GM20000 (cell line): ENCODE results near the gene RPL13.
"Not testable (repeated sequence)": the region's sequence is repeated elsewhere in the genome, so short reads cannot be mapped to it uniquely, and the experiment has no call there.

Source experiments
- DNase-seq: peaks from one replicate; pipeline ENCODE4 v3.0.0; 2012; ENCODE audit warnings: low spot score
- TF ChIP-seq, protein P1 (sequence below): IDR thresholded peaks from 2 replicates; pipeline ENCODE4 v1.5.1; 2012; ENCODE audit warnings: mild to moderate bottlenecking, control low read depth; ENCODE audit errors: extremely low read depth, missing control alignments

The RPL13 gene

DNA sequence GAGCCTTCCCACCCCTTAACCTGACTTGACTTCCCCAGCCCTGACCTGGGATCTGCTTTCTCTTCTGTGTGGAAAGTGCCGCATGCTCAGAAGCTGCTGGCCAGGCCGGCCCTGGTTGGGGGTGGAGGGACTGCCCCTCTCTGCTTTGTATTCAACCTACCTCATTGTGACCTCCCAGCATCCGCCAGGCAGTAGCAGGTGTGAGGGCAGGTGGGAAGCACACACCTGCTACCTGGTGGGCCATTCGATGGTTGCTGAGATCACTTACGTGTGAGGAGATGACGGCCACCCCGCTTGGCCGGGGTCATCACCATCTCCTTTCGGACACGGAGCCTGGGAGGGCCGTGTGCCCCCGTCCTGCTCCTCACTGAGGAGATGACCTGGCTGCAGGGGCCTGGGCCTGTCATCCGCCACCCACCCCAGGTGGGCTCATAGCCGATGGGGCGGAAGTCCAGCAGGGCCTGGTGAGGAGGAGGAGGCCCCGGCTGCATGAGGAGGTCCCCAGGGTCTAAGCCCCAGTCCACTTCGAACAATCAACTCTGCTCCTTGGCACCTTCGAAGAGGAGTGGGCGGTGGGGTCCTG, 22.2 kb downstream of the RPL13 start:
- TF ChIP-seq, protein P1, sequence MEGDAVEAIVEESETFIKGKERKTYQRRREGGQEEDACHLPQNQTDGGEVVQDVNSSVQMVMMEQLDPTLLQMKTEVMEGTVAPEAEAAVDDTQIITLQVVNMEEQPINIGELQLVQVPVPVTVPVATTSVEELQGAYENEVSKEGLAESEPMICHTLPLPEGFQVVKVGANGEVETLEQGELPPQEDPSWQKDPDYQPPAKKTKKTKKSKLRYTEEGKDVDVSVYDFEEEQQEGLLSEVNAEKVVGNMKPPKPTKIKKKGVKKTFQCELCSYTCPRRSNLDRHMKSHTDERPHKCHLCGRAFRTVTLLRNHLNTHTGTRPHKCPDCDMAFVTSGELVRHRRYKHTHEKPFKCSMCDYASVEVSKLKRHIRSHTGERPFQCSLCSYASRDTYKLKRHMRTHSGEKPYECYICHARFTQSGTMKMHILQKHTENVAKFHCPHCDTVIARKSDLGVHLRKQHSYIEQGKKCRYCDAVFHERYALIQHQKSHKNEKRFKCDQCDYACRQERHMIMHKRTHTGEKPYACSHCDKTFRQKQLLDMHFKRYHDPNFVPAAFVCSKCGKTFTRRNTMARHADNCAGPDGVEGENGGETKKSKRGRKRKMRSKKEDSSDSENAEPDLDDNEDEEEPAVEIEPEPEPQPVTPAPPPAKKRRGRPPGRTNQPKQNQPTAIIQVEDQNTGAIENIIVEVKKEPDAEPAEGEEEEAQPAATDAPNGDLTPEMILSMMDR: no peak
- no peak for DNase-seq

DNA sequence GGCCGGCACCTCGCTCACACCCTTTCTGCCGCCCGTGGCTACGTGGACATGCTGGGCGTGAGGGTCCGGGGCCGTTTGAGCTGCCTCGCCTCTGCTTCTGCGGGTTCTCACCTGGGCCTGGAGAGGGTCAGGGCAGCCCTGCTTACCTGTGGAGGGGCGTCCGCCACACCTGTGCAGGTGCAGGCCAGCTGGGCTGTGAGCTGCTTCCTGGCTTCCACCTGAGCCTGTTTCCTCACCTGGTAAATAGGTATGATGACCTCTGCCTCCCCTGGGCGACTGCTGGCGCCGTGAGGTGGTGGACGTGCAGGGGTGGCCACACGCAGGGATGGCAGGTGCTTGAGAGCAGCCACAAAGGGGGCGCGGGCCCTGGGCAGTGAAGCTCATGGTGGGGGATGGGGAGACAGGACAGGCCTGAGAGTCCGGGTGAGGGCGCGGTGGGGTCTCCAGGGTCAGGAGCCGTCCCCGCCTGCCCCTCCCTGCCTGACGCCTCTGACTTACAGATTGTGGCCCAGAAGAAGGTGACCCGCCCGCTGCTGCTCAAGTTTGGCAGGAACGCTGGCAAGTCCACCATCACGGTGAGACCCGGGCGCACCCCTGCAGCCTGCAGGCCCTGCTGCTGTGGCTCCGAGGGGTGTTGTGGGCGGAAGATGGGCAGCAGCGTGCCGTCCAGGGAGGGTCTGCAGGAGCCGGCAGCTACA, 22.9 kb downstream of the RPL13 start:
- TF ChIP-seq, protein P1: no peak

DNA sequence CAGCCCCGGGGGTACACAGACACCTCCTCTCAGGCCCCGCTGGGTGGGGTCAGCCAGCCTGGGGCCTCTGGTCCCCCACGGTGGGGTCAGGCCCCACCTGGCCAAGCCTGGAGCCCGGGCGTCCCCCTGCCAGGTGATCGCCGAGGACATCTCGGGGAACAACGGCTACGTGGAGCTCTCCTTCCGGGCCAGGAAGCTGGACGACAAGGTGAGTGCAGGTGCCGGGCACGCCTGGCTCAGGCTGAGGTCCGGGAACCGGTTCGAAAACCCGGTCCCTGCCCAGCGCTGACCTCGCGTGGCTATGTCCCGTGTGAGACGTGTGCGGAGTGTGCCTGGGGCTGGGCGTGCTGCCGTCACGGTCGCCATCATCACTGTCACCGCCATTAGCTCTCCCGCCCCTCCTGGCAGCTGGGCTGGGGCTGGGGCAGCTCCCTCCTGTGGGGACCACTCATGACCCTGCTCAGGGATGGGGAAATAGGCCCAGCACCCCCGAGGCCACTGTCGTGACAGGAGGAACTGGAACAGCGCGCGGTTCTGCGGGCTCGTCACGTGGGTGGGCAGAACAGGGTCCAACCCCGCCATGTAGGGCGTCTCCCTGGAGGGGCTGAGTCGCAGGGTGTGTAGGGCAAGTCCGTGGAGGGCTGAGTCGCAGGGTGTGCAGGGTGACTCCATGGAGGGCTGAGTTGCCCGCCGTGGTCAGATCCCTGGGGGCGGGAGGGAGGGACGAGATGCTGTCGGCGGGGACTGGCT, 23.6 kb downstream of the RPL13 start:
- no peak for DNase-seq
- TF ChIP-seq, protein P1: no peak

More for the DNA sequence above, 22.9 kb downstream of the RPL13 start:
- DNase-seq: no peak

DNA sequence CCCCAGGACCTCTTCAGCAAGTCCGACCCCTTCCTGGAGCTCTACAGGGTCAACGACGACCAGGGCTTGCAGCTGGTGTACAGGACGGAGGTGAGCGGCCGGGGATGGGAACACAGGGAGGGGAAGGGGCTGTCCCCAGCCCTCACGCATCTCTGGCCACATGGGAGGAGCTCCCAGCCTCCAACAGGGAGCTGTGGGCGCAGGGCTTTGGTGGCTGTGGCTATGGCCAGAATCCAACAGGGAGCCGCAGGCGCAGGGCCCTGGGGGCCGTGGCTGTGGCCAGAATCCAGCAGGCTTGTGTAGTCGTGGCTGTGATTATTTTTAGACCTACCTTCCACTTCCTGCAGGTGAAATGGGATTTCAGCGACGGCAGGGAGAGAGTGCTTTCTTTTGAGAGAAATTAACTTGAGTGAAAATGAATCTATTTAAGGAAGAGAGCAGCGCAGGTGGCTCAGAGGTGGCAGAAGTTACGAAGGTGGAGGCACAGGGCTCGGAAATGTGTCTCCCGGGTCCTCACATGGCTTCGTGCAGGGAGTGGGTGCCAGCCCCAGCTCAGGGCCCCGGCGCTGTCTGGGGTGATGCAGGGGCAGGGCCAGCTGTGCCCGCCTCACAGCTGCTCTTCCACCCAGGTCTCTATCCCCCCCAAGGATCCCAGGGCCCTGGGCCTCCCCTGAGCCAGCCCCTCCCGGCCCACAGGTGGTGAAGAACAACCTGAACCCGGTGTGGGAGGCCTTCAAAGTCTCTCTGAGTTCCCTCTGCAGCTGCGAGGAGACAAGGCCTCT, 24.5 kb downstream of the RPL13 start:
- no peak for DNase-seq
- TF ChIP-seq, protein P1: no peak

DNA sequence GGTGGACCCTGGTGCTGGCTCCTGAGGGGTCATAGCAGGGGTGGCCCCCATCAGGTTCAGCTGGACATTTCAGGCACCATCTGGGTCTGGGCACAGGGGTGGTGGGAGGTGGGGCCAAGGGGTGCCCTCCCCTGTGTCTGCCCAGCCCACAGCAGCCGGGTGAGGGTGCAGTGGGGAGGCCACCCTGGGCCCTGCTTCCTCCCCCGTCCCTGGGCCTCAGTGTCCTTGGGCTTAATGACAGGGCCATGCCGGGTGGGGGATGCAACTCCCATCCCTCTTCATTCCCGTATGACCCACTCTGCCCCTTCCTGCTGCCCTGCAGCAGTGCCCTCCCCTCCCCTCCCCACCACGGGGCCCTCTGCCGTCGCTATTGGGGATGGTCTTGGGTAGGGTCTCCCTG, 25.7 kb downstream of the RPL13 start:
- TF ChIP-seq, protein P1: no peak
- DNase-seq: no peak

DNA sequence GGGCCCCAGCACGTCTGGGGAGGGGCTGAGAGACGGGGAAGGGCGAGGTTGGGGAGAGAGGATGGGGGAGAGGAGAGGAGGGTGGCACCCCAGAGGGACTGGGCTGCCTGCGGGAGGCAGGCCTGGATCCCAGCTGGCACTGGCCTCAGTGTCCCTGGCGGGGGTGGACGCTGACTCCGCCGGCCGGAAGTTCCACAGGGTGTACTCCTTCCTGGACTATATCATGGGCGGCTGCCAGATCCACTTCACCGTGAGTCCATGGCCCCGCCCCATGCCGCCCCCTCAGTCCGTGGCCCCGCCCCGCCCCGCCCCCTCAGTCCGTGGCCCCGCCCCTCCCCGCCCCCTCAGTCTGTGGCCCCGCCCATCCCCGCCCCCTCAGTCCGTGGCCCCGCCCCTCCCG, 26.4 kb downstream of the RPL13 start:
- DNase-seq: no peak
- TF ChIP-seq, protein P1: no peak

DNA sequence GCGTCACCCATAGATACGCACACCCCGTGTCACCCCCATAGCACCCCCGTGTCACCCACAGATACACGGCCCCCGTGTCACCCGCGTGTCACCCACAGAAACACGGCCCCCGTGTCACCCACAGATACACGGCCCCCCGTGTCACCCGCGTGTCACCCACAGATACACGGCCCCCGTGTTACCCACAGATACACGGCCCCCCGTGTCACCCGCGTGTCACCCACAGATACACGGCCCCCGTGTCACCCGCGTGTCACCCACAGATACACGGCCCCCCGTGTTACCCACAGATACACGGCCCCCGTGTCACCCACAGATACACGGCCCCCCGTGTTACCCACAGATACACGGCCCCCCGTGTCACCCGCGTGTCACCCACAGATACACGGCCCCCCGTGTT, 27.2 kb downstream of the RPL13 start:
- not testable (repeated sequence) for DNase-seq
